Central memory CD8-positive, alpha-beta T cell (primary cell): ENCODE data around the gene USB1.

ENCODE experiments used
- ATAC-seq: fragments of 150-1000 bp; cut with Tn5 transposase; replicated peaks from 2 replicates; pipeline ENCODE4 v1.10.0; 2022; ENCODE audit warnings: mild to moderate bottlenecking, moderate FRiP score, moderate number of reproducible peaks; ENCODE audit not compliant: poor library complexity, severe bottlenecking; ENCODE audit errors: extremely low read depth
- DNase-seq, 2 donors: peaks; one replicate each; pipeline ENCODE4 v3.0.0; 2021; ENCODE audit warnings: low spot score in 2 of 2
- H3K27ac Mint-ChIP-seq: one replicate; pipeline ENCODE4 v1.8.0; 2022; ENCODE audit warnings: low read depth, mild to moderate bottlenecking, moderate library complexity, mixed read lengths
- H3K27me3 Mint-ChIP-seq: one replicate; pipeline ENCODE4 v1.8.0; 2022; ENCODE audit warnings: mixed read lengths
- H3K36me3 Mint-ChIP-seq: one replicate; pipeline ENCODE4 v1.8.0; 2022; ENCODE audit warnings: mild to moderate bottlenecking, moderate library complexity, mixed read lengths; ENCODE audit not compliant: insufficient read depth
- H3K4me1 Mint-ChIP-seq: one replicate; pipeline ENCODE4 v1.8.0; 2022; ENCODE audit warnings: mixed read lengths
- H3K4me3 Mint-ChIP-seq: one replicate; pipeline ENCODE4 v1.8.0; 2022; ENCODE audit warnings: mild to moderate bottlenecking, moderate library complexity, mixed read lengths
- H3K9me3 Mint-ChIP-seq: one replicate; pipeline ENCODE4 v1.8.0; 2022; ENCODE audit warnings: mixed read lengths

Gene USB1

DNA sequence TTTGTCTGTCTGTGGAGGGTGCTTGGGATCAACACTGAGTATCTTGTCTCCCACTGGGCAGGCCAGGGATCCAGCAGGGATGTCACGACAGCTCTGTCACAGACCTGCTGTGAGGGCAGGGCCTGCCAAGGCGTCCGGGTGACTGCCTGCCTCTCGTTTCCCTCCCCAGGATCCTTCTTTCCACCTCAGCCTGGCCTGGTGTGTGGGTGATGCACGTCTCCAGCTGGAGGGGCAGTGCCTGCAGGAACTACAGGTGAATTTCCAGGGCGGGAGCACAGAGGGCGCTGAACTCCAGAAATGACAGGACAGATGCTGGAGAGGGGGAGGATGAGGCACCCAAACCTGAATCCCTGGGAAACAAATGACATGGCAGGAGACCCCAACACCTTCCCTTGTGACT, 17.6 kb downstream of the USB1 start:
- Mint-ChIP-seq H3K36me3 (peaks cover 15% of the 10 kb centered on the region), H3K4me3 (no peak overlapping the region), H3K4me1 (peaks cover 14% of the 10 kb centered on the region), H3K27ac (no peak overlapping the region), H3K27me3 (no peaks in the 10 kb centered on the region), H3K9me3 (no peaks in the 10 kb centered on the region)
- DNase-seq (no peak), ATAC-seq (no peak)

DNA sequence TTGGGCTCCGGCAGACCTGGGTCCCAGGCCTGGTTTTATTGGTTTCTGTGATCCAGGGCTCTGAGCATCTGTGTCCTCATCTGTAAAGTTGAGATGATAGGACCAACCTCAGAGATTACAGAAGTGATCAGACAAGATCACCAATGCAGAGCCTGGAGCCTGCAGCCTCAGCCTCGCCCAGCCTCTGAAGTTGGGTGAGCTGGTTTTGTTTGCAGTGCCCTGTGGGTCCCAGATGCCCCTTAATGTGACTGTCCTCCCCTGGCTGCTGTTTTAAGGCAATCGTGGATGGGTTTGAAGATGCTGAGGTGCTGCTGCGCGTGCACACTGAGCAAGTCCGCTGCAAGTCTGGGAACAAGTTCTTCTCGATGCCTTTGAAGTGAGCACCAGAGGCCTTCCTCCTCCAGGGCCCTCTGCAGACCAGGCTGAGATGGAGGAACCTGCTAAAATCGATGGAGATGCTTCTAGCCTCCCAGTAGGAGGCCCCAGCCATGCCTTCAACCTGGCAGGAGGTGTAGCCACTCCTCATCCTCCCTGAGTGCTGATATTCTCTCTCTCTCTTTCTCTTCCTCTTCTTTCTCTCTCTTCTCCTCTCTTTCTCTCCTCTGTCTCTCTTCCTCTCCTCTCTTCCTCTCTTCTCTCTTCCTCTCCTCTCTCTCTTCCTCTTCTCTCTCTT, 18.8 kb downstream of the USB1 start:
- ATAC-seq: peak; percentile 30
- H3K27ac Mint-ChIP-seq: peak overlapping the region; percentile 94
- peaks cover 22% of the 10 kb centered on the region for H3K4me1 Mint-ChIP-seq
- H3K36me3 Mint-ChIP-seq: peaks cover 14% of the 10 kb centered on the region
- H3K27me3 Mint-ChIP-seq: no peaks in the 10 kb centered on the region
- no peaks in the 10 kb centered on the region for H3K9me3 Mint-ChIP-seq
- H3K4me3 Mint-ChIP-seq: peak overlapping the region; percentile 21
- no peak for DNase-seq

GRCh38 chr16:58020628-58021521, 19.7 kb downstream of the USB1 start:
- Mint-ChIP-seq H3K27ac (peak overlapping the region; percentile 94), H3K27me3 (no peaks in the 10 kb centered on the region), H3K9me3 (no peaks in the 10 kb centered on the region), H3K36me3 (peaks cover 14% of the 10 kb centered on the region), H3K4me3 (peak overlapping the region; percentile 21), H3K4me1 (peaks cover 24% of the 10 kb centered on the region)
- ATAC-seq: peak; percentile 47
- DNase-seq: peak; percentile 45 to 50

GRCh38 chr16:58021661-58022551, 20.7 kb downstream of the USB1 start:
- Mint-ChIP-seq H3K4me3 (no peak overlapping the region), H3K9me3 (no peaks in the 10 kb centered on the region), H3K36me3 (peaks cover 14% of the 10 kb centered on the region), H3K27me3 (no peaks in the 10 kb centered on the region), H3K27ac (no peak overlapping the region), H3K4me1 (peaks cover 24% of the 10 kb centered on the region)
- ATAC-seq: no peak
- DNase-seq: no peak

DNA sequence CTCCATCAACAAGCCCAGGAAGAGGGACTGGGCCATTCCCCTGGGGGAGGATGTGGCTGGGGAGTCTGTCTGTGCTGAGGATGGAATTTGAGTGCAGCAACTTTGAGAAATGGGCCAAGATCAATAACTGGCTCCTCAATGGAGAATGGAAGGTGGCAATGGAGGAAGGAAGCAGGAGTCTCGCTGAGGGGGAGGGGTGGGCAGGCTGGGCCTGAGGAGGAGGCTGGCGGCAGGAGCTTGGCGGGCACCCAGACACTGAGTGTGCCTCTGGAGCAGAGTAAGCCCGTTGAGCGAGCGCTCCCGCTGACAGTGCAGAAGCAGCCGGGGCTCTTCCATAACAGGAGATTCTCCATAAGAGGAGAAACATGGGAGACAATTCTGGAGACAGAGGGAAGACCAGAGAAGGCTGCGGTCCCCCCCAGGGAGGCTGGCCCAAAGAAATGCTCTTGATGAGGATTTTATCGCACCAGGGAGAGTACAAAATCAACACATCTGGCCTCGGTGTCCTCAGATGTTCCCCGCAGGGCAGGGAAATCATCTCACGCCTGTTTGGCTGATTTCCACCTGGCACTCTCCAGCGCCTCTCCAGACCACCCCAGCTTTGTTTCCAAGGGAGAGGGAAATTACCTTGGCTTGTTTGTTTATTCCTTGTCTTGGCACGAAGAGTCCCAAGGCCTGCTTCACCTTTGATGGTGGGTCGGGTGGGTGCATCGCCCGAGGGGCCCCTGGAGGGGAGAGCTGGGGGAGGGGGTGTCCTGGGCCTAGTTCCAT, 21.6 kb downstream of the USB1 start:
- no peaks in the 10 kb centered on the region for H3K9me3 Mint-ChIP-seq
- H3K4me1 Mint-ChIP-seq: peaks cover 24% of the 10 kb centered on the region
- DNase-seq (no peak), ATAC-seq (no peak)
- peaks cover 1% of the 10 kb centered on the region for H3K27me3 Mint-ChIP-seq
- H3K36me3 Mint-ChIP-seq: peaks cover 14% of the 10 kb centered on the region
- H3K4me3 Mint-ChIP-seq: no peak overlapping the region
- H3K27ac Mint-ChIP-seq: no peak overlapping the region

- H3K36me3 Mint-ChIP-seq: peaks cover 8% of the 10 kb centered on the region
- H3K9me3 Mint-ChIP-seq: no peaks in the 10 kb centered on the region
- peak overlapping the region; percentile 87 for H3K27ac Mint-ChIP-seq
- peak overlapping the region; percentile 84 for H3K4me3 Mint-ChIP-seq
- H3K27me3 Mint-ChIP-seq: peaks cover 21% of the 10 kb centered on the region
- no peak for ATAC-seq
- DNase-seq: no peak
- H3K4me1 Mint-ChIP-seq: peaks cover 24% of the 10 kb centered on the region
These were observed 23.5 kb downstream of the USB1 start for GRCh38 chr16:58024486-58025350.

- Mint-ChIP-seq H3K4me3 (peak within 1 kb of the TSS; percentile 84), H3K27me3 (peaks cover 26% of the 10 kb centered on the region), H3K4me1 (peaks cover 19% of the 10 kb centered on the region), H3K9me3 (no peaks in the 10 kb centered on the region), H3K36me3 (peaks cover 5% of the 10 kb centered on the region), H3K27ac (peak within 1 kb of the TSS; percentile 87)
- DNase-seq: peak in 1 of 2 donors; percentile 26
- peak; percentile 71 for ATAC-seq
These were observed 24.3 kb downstream of the USB1 start, which contains the start of gene MMP15 for GRCh38 chr16:58025351-58026138. TSS of gene MMP15 (plus strand) at chr16:58025754. CDS start at chr16:58026351, 597 bp downstream.

- ATAC-seq (peak; percentile 9), DNase-seq (no peak)
- Mint-ChIP-seq H3K27ac (no peak overlapping the region), H3K4me3 (peak overlapping the region; percentile 36), H3K4me1 (peaks cover 15% of the 10 kb centered on the region), H3K9me3 (no peaks in the 10 kb centered on the region), H3K36me3 (peaks cover 3% of the 10 kb centered on the region), H3K27me3 (peaks cover 26% of the 10 kb centered on the region)
These were observed 25.0 kb downstream of the USB1 start for GRCh38 chr16:58026139-58026704.

DNA sequence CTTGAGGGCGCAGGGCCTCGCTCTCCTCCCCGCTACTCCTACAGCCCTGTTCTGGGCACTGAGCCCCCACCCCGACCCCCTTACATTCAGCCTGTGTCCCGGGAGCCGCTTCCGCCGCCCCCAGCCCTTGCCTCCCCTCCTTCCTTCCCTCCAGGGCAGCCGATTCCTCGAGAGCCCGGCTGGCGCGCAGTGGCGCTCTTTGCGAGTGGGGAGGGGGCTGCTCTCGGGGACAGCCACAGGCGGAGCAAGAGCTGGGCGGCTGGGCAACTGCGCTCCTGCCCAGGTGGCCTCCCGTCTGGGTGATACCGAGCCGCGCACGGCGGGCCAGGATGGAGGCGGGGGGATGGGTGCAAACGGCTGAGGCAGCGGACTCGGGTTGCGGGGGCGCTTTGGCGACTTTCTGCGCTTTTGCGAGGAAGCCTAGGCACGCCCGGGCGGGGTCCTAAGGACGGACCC, 25.5 kb downstream of the USB1 start:
- Mint-ChIP-seq H3K9me3 (no peaks in the 10 kb centered on the region), H3K36me3 (peaks cover 3% of the 10 kb centered on the region), H3K27ac (no peak overlapping the region), H3K27me3 (peaks cover 26% of the 10 kb centered on the region), H3K4me1 (peaks cover 15% of the 10 kb centered on the region), H3K4me3 (peak overlapping the region; percentile 36)
- no peak for ATAC-seq
- DNase-seq: no peak

DNA sequence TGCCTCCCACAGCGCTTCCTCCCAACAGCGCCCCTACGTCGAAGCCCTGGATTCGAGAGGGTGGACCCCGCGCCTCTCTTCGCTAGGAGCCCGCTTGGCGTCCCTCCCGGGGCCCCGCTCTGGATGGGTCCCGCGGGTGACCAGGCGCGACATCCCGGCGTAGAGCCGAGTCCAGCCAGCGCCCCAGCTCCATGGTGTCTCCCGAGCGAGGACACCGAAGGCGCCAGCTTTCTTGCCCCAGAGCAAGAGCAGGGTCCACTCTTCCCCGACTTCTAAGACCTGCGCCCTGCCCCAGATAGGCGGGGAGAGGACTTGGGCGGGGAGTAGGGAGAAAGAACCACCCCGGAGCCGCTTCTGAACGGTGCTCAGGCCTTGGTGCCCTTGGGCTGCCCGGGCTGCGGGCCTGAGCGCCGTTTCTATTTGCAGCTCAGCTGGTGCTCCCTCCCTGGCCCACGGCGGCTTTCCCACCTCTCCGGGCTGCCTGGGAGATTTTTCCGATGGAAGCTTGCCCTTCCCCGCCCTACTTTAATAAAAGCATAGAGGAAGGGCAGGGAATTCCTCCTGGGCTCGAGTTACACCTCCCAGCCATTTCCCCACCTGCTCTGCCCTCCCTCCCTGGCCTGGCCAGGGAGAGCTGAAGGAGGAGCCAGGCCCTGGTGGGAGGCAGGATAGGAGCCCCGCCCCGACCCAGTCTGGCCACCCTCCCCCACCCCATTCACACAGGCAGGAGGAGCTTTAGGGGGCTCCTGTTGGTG, 26.1 kb downstream of the USB1 start:
- H3K27ac Mint-ChIP-seq: no peak overlapping the region
- H3K9me3 Mint-ChIP-seq: no peaks in the 10 kb centered on the region
- DNase-seq (no peak), ATAC-seq (no peak)
- peaks cover 14% of the 10 kb centered on the region for H3K4me1 Mint-ChIP-seq
- H3K36me3 Mint-ChIP-seq: peaks cover 3% of the 10 kb centered on the region
- peaks cover 26% of the 10 kb centered on the region for H3K27me3 Mint-ChIP-seq
- H3K4me3 Mint-ChIP-seq: peak overlapping the region; percentile 48
